H9 (cell line): ENCODE results near the gene TRMT61A. TPM values are rescaled to one million over a fixed set of nuclear protein-coding genes. Genes with fewer than 3 reads are reported as not detected.
A peak's percentile ranks its signal among the peaks of the same experiment; 100 is the strongest.

ENCODE experiments used
- DNase-seq: peaks from one replicate; pipeline ENCODE4 v3.0.0-alpha.2; 2017
- H2AFZ ChIP-seq: one replicate; pipeline ENCODE4 v1.6.1; 2013; ENCODE audit warnings: mild to moderate bottlenecking, low read length, control low read depth, moderate library complexity
- H2AK5ac ChIP-seq: 2 replicates; pipeline ENCODE4 v1.6.1; 2013; ENCODE audit warnings: low read length, control low read depth, mixed read lengths; ENCODE audit not compliant: insufficient read length
- H2BK120ac ChIP-seq: one replicate; pipeline ENCODE4 v1.6.1; 2013; ENCODE audit warnings: low read depth, mild to moderate bottlenecking, low read length, control low read depth, inconsistent platforms; ENCODE audit not compliant: poor library complexity, severe bottlenecking
- H2BK12ac ChIP-seq: 2 replicates; pipeline ENCODE4 v1.6.1; 2013; ENCODE audit warnings: low read length, control low read depth, mixed read lengths, low read depth; ENCODE audit not compliant: insufficient read length
- H2BK15ac ChIP-seq: 2 replicates; pipeline ENCODE4 v1.6.1; 2013; ENCODE audit warnings: low read depth, low read length, control low read depth
- H2BK20ac ChIP-seq: one replicate; pipeline ENCODE4 v1.6.1; 2013; ENCODE audit warnings: low read depth, mild to moderate bottlenecking, low read length, control low read depth, inconsistent platforms; ENCODE audit not compliant: poor library complexity, severe bottlenecking
- H2BK5ac ChIP-seq: 2 replicates; pipeline ENCODE4 v1.6.1; 2013; ENCODE audit warnings: low read length, control low read depth, mixed read lengths; ENCODE audit not compliant: insufficient read length
- H3K14ac ChIP-seq: 2 replicates; pipeline ENCODE4 v1.6.1; 2013; ENCODE audit warnings: low read length, control low read depth; ENCODE audit not compliant: insufficient read depth
- H3K18ac ChIP-seq: 2 replicates; pipeline ENCODE4 v1.6.1; 2013; ENCODE audit warnings: low read depth, mild to moderate bottlenecking, mixed read lengths, low read length, control low read depth; ENCODE audit not compliant: insufficient read length
- H3K23ac ChIP-seq: 2 replicates; pipeline ENCODE4 v1.6.1; 2013; ENCODE audit warnings: low read length, control low read depth, mixed read lengths, low read depth; ENCODE audit not compliant: insufficient read length
- H3K23me2 ChIP-seq: 2 replicates; pipeline ENCODE4 v1.6.1; 2013; ENCODE audit warnings: low read depth, mild to moderate bottlenecking, mixed read lengths, low read length, control low read depth; ENCODE audit not compliant: insufficient read length, poor library complexity, severe bottlenecking
- H3K27ac ChIP-seq: 2 replicates; pipeline ENCODE4 v1.5.1; 2013; ENCODE audit warnings: low read length, control low read depth, mixed read lengths, low read depth; ENCODE audit not compliant: insufficient read length
- H3K27me3 ChIP-seq: 2 replicates; pipeline ENCODE4 v1.6.1; 2013; ENCODE audit warnings: low read length, control low read depth, inconsistent platforms; ENCODE audit not compliant: insufficient read depth
- H3K4ac ChIP-seq: 2 replicates; pipeline ENCODE4 v1.6.1; 2013; ENCODE audit warnings: low read depth, mild to moderate bottlenecking, control low read depth, inconsistent platforms, low read length, moderate library complexity
- H3K4me1 ChIP-seq: 2 replicates; pipeline ENCODE4 v1.6.1; 2013; ENCODE audit warnings: low read length, control low read depth, inconsistent platforms; ENCODE audit not compliant: insufficient read depth
- H3K4me2 ChIP-seq: 2 replicates; pipeline ENCODE4 v1.6.1; 2013; ENCODE audit warnings: low read length, control low read depth, mixed read lengths; ENCODE audit not compliant: insufficient read length, insufficient read depth
- H3K56ac ChIP-seq: 2 replicates; pipeline ENCODE4 v1.6.1; 2013; ENCODE audit warnings: low read depth, mild to moderate bottlenecking, mixed read lengths, low read length, control low read depth; ENCODE audit not compliant: insufficient read length
- H3K79me1 ChIP-seq: 2 replicates; pipeline ENCODE4 v1.6.1; 2013; ENCODE audit warnings: low read depth, mild to moderate bottlenecking, moderate library complexity, low read length, control low read depth, inconsistent platforms; ENCODE audit not compliant: insufficient read depth, poor library complexity, severe bottlenecking
- H3K79me2 ChIP-seq: 2 replicates; pipeline ENCODE4 v1.6.1; 2013; ENCODE audit warnings: low read length, control low read depth, inconsistent platforms; ENCODE audit not compliant: insufficient read depth
- H3K9ac ChIP-seq: 2 replicates; pipeline ENCODE4 v1.6.1; 2013; ENCODE audit warnings: low read length, control low read depth, mixed read lengths; ENCODE audit not compliant: insufficient read length; ENCODE audit errors: extremely low read depth
- H3K9me3 ChIP-seq: one replicate; pipeline ENCODE4 v1.6.1; 2013; ENCODE audit warnings: low read depth, low read length, inconsistent platforms; ENCODE audit not compliant: control insufficient read depth
- H3T11ph ChIP-seq: one replicate; pipeline ENCODE4 v1.6.1; 2013; ENCODE audit warnings: mild to moderate bottlenecking, low read length, control low read depth, inconsistent platforms
- H4K20me1 ChIP-seq: one replicate; pipeline ENCODE4 v1.6.1; 2013; ENCODE audit not compliant: control insufficient read depth, insufficient read length, insufficient read depth
- H4K5ac ChIP-seq: 2 replicates; pipeline ENCODE4 v1.6.1; 2013; ENCODE audit warnings: low read depth, mild to moderate bottlenecking, mixed read lengths, low read length, control low read depth; ENCODE audit not compliant: insufficient read length
- H4K8ac ChIP-seq: replicated peaks from 2 replicates; pipeline ENCODE4 v1.6.1; 2013; ENCODE audit warnings: low read length, control low read depth, mixed read lengths, low read depth; ENCODE audit not compliant: insufficient read length
- H4K91ac ChIP-seq: 2 replicates; pipeline ENCODE4 v1.6.1; 2013; ENCODE audit warnings: low read depth, mild to moderate bottlenecking, moderate library complexity, mixed read lengths, low read length, control low read depth; ENCODE audit not compliant: insufficient read length
- H3K27ac Mint-ChIP-seq, 3 experiments: 2 replicates in 2 of 3; 3 replicates in 1 of 3; pipeline ENCODE4 v1.8.0; 2020 to 2021; ENCODE audit warnings: mixed read lengths in 3 of 3, mild to moderate bottlenecking in 1 of 3, moderate library complexity in 1 of 3
- H3K27me3 Mint-ChIP-seq: 2 replicates; pipeline ENCODE4 v1.8.0; 2021; ENCODE audit warnings: low read depth, mild to moderate bottlenecking, moderate library complexity, mixed read lengths
- H3K36me3 Mint-ChIP-seq, 3 experiments: 2 replicates in 2 of 3; 3 replicates in 1 of 3; pipeline ENCODE4 v1.8.0; 2020 to 2021; ENCODE audit warnings: low read depth in 3 of 3, mixed read lengths in 3 of 3; ENCODE audit not compliant: insufficient read depth in 1 of 3
- H3K4me1 Mint-ChIP-seq, 2 experiments: 2 replicates each; pipeline ENCODE4 v1.8.0; 2020; ENCODE audit warnings: mixed read lengths in 2 of 2
- H3K4me3 Mint-ChIP-seq, 2 experiments: 2 replicates in 1 of 2; 3 replicates in 1 of 2; pipeline ENCODE4 v1.8.0; 2020 to 2021; ENCODE audit warnings: mild to moderate bottlenecking in 2 of 2, mixed read lengths in 2 of 2, moderate library complexity in 1 of 2
- H3K9me3 Mint-ChIP-seq, 2 experiments: 2 replicates in 1 of 2; 3 replicates in 1 of 2; pipeline ENCODE4 v1.8.0; 2020; ENCODE audit warnings: mild to moderate bottlenecking in 2 of 2, mixed read lengths in 2 of 2, moderate library complexity in 1 of 2
- WGBS: extraction: QIAGEN DNeasy Blood & Tissue Kit; methylation state at CpG from one replicate; pipeline ENCODE4 v1.1.7; 2013; ENCODE audit warnings: missing lambda C conversion rate, low lambda C conversion rate, mixed read lengths; ENCODE audit not compliant: insufficient read length; ENCODE audit errors: extremely low coverage; 5-methylcytosine and 5-hydroxymethylcytosine counted together
- total RNA-seq: library from RNA; stranded (reverse); gene quantifications from 2 replicates; pipeline ENCODE4 v1.2.1, GENCODE V29; 2021
- TF ChIP-seq, protein P1 (sequence below): fragments of 200-600 bp; sonication (generic); conservative IDR thresholded peaks from 3 replicates; pipeline ENCODE4 v1.8.0; 2021; ENCODE audit warnings: antibody characterized with exemption, mild to moderate bottlenecking

TRMT61A gene
- total RNA-seq, 1 experiment from 2014 or later, result 21.9 TPM

DNA sequence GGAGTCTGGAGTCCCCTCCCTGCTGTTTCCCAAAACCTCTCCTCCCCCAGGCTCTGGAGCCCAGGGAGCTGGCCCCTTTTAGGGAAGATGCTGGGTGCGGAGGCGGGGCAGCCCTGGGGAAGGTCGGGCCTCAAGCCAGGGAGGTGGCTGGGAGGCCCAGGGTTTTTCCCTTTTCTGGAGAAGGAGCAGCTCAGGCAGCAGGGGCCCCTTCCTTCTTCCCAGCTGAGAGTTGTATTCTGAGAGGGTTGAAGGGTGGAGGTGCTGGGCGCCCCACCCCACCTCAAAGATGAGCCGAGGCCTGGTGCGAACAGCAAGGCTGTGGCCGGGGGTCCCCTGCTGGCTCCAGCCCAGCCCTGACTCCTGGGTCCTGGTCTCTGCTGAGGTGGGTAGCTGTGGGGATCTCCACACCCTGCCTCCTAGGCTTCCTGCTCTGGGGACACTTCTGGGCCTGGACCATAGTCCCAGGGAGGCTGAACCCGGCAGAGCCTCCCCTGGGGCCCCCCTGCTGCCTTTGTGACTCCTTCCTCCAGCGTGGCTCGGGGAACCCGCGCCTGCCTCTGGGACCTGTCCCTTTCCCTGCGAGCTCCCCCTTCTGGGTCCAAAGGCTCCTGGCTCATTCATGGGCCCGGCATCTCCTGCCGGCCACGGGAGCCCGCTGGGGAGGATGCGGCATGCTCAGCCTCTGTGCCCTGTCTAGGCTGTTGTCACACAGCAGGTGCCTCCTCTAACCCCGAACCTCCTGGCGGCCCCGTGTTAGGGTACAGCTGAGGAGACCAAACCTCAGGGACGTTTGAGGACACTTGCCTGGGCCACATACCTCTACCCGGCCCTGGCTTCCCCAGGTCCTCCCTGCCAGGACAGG lies 4.4 kb downstream of the TRMT61A start:
- Histone ChIP-seq H4K20me1 (peaks cover 4% of the 10 kb centered on the region), H2BK20ac (no peak overlapping the region), H2BK120ac (no peak overlapping the region), H3K4me2 (no peak overlapping the region), H3K27me3 (no peaks in the 10 kb centered on the region), H2AK5ac (no peak overlapping the region), H2BK5ac (no peak overlapping the region), H3K23me2 (peaks cover 8% of the 10 kb centered on the region), H3K4ac (no peak overlapping the region), H3K56ac (no peak overlapping the region), H3K4me1 (no peaks in the 10 kb centered on the region; the same call in 1 of the 2 replicates), H4K8ac (no peak overlapping the region), H3K9me3 (no peaks in the 10 kb centered on the region), H3K14ac (no peak overlapping the region), H3K27ac (no peak overlapping the region), H2AFZ (no peak overlapping the region), H3K79me2 (peaks cover 10% of the 10 kb centered on the region; the same call in 1 of the 2 replicates), H2BK12ac (no peak overlapping the region), H3K18ac (no peak overlapping the region), H3T11ph (no peak overlapping the region), H4K91ac (no peak overlapping the region), H3K23ac (no peak overlapping the region), H4K5ac (no peak overlapping the region), H2BK15ac (no peak overlapping the region), H3K79me1 (peaks cover 13% of the 10 kb centered on the region), H3K9ac (no peak overlapping the region)
- WGBS, result no CpG with 5 or more reads among the region's 23 CpGs
- H3K4me3 Mint-ChIP-seq, result no peak overlapping the region
- peaks cover 8 to 14% of the 10 kb centered on the region in 2 experiments for H3K4me1 Mint-ChIP-seq
- DNase-seq, result peak; percentile 27
- H3K9me3 Mint-ChIP-seq, result no peaks in the 10 kb centered on the region; a peak in 1 of 5 replicates
- H3K27ac Mint-ChIP-seq, result no peak overlapping the region
- H3K36me3 Mint-ChIP-seq, result peaks cover 0 to 10% (median 4%) of the 10 kb centered on the region in 3 experiments; a peak in 5 of 7 replicates
- H3K27me3 Mint-ChIP-seq, result peaks cover 5% of the 10 kb centered on the region
- TF ChIP-seq, protein P1, sequence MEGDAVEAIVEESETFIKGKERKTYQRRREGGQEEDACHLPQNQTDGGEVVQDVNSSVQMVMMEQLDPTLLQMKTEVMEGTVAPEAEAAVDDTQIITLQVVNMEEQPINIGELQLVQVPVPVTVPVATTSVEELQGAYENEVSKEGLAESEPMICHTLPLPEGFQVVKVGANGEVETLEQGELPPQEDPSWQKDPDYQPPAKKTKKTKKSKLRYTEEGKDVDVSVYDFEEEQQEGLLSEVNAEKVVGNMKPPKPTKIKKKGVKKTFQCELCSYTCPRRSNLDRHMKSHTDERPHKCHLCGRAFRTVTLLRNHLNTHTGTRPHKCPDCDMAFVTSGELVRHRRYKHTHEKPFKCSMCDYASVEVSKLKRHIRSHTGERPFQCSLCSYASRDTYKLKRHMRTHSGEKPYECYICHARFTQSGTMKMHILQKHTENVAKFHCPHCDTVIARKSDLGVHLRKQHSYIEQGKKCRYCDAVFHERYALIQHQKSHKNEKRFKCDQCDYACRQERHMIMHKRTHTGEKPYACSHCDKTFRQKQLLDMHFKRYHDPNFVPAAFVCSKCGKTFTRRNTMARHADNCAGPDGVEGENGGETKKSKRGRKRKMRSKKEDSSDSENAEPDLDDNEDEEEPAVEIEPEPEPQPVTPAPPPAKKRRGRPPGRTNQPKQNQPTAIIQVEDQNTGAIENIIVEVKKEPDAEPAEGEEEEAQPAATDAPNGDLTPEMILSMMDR, result no peak
